ENCODE data around the gene DCLK3.

DNA sequence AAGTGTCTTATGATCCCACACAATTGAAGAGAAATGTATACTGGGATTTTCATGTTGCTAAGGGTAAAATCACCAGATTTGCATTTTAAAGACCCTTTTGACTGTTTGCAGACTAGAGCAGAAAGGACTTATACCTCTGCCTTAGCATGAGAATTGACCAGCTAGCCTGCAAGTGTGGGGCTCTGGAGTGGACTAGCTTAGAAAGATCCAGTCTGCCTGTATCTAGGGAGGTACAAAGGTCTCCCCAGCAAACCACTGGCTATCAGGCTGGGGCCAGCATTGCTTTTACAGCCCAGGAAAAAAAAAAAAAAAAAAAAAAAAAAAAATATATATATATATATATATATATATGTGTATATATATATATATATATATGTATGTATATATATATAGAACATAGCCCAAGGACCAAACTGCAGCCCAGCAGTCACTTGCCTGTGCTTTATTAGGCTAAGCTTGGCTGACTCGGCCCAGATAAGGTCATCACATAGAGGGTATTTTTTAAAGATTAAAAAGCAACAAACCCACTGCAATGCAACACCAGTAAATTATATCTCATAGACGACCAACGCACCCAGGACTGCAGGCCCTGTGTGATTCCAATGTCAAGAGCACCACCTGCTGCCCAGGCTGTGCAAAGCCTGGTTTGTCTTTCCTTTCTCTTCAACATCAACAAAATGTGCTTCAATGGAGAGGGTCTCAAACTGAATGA is 63.7 kb downstream of the DCLK3 start:
- TF ChIP-seq CTCF (IDR thresholded peaks at IDR 0.05; ENCODE audit: insufficient read depth, low read depth, low read length): peak; percentile 99
- no peak for TF ChIP-seq EZH2 (IDR thresholded peaks at IDR 0.05; ENCODE audit: insufficient read depth, low read length)
